HG03095 (cell line): ENCODE results near the gene TMEM178A.

Source experiments
- ATAC-seq: cut with Tn5 transposase; IDR thresholded peaks from one replicate; pipeline ENCODE4 v1.9.1; 2021; ENCODE audit warnings: moderate library complexity; ENCODE audit not compliant: unreplicated experiment

The TMEM178A gene

DNA sequence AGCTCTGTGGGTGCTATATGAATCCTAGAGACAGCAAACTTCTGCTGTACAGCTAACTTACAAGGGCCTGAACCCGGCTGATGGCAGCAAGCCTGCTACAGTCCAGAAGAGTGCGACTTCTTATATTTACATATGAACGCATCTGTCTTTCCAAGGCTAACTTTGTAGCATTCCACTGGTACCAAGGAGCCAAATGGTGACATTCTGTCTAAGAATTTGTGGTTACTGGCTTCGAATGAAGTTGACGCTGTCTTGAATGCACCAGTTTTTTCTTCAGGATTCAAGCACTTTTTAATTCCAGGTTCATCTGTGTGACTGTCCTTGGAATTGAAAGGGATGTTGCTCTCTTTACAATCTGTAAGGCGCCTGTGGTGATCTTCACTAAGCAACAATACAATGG, 70.9 kb downstream of the TMEM178A start:
- no peak for ATAC-seq

DNA sequence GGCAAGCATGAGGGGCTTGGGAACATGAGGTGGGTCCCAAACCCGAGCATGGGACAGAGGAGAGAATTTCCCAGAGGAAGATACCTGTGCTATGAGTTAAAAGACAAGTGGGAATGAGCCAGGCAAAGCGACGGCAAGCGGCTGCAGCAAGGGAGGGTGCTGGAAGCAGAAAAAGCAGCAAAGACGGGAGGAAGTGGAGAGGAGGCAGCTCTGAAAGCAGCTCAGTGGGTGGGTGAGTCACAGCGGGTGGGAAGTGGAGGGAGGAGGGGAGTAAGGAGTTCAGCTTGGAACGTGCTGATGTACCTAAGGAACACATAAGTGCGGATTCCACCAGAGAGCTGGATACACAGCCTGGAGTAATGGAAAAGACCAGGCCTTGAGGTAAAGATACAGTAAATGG, 71.9 kb downstream of the TMEM178A start:
- no peak for ATAC-seq

DNA sequence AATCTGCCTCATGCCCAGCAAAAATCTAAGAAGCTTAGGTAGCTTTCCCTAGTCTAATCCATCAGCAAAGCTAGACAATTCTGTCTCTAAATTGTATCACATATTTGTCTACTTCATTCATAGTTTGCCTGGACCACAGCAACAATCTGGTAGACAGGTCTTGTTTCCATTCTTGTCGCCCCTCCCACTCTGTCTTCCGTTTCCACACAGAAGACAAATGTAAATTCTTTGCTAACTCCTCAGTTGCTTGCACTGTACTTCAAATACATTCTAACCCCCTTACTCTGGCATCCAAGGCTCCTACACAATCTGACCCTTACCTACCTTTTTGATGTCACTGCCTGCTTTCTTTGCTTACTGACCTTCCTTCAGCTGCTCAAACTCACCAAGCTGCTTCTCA, 73.2 kb downstream of the TMEM178A start:
- no peak for ATAC-seq

DNA sequence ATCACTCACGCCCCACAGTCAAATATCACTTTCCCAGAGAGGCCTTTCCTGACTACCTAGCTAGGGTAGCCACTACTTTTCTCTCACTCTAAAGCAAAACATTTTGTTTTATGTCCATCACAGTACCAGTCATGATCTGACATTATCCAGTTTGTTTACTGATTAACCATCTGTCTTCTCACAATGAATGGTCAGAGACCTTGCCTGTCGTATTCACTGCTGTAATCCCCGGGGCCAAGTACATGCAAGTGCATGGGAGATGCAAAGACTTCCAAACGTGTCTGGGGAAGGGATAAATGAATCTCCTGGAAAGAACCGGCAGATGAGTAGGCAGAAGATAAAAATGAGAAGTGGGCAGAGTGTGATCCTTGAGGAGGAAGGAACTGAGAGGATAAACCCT, 73.7 kb downstream of the TMEM178A start:
- ATAC-seq = no peak

DNA sequence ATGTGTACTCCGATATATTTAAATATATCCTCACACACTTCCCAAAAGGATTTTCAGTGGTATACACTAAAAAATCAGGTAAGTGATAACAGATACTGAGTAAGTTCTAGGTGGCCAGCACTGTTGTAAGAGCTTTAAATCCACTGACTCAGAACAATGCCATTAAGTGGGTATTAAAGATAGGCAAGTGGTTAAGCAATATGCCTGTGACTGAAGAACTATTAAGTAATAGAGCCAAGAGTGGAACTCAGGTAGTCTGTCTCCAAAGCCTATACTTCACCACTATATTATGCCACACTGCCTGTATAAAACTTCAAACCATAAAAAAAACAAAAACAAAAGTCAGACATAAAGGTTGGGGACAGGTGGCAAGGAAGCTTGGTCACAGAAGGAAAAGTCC, 76.2 kb downstream of the TMEM178A start:
- no peak for ATAC-seq

DNA sequence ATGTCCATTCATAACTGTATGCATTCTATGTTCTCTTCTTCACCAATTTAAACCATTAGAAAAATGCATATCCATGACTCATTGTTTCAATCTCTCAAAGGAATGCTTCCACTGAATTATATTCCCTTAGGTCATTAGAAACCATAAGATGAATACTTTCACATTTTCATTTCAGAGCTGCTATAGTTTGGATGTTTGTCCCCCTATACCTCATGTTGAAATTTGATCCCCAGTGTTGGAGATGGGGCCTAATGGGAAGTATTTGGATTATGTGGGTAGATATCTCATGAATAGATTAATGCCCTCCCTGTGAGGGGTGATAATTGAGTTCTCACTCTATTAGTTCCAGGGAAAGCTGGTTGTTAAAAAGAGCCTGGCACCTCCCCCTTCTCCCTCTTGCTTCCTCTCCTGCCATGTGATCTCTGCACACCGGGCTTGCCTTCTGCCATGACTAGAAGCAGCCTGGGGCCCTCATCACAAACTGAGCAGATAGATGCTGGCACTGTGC, 77.6 kb downstream of the TMEM178A start:
- ATAC-seq = no peak

DNA sequence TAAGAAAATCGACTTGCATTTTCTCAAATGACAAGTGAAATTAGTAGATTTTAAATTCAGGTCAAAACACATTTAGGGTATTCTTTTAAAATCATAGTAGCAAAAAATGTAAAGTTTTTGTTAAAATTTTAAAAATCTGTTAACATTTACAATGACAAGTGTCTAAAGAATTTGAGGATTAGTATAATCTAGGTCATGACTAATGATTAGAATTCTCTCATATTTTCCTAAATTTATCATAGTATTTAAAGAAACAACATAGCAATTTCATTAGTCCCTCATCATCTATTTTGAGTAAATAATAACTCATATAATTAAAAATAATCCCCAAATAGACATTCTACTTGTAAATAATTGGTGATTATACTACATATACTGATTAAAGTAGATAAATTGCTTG, 89.7 kb downstream of the TMEM178A start:
- no peak for ATAC-seq

DNA sequence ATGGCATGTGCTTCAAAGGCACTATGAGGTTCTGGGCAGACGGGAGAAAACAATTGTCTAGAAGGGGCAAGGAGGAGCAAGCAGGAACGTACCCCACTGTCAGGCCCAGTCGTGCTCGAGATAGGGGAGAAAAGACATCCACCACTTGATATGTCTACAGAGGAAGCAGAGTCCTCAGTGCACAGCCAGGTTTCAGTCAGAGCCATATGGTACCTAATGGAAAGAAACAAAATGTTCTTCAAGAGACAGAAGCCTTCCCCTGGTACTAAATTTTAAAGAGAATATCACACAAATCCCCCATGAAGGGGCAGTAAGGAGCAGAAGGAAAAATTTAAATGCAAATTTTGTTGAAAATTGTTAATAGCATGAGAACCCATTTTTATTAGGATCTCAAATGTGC, 91.4 kb downstream of the TMEM178A start:
- no peak for ATAC-seq

DNA sequence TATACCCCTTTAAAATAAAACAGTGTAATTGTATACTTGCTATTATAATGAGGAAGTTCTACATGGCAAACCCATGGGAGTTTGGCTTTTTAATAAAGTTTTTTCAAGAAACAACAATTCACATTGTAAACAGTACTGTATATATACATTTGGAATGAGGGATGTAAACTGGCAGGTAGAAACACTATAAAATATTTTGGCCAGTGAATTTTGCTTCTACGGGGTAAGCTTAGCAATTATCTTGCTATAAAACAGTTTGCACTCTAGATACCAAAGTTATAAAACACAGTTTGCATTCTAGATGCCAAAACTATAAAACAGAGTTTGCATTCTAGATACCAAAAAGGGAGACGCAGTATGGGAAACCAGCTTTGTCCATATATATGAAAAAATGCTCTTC, 96.7 kb downstream of the TMEM178A start:
- ATAC-seq = no peak
